ENCODE results near the gene ATR. TPM values are rescaled to one million over a fixed set of nuclear protein-coding genes. Genes with fewer than 3 reads are reported as not detected.
A peak's percentile ranks its signal among the peaks of the same experiment; 100 is the strongest.

ATR gene
- total and polyA plus RNA-seq, 9 of the 15 experiments (the other 6 are each of a cell fraction or from before 2014, with no cell fraction given), result 18.0 to 37.8 (median 23.2) TPM

- TF ChIP-seq NKRF (IDR thresholded peaks at IDR 0.05; ENCODE audit: borderline replicate concordance) (peak; percentile 8; the same call in 1 of the 2 replicates), SP2 (IDR thresholded peaks at IDR 0.05; ENCODE audit: extremely low read depth, low read depth, low read length, poor library complexity, severe bottlenecking) (peak; percentile 93), SRSF9 (IDR thresholded peaks at IDR 0.05; ENCODE audit: borderline replicate concordance, low read depth, low read length) (no peak), ETV6 (IDR thresholded peaks at IDR 0.05; ENCODE audit: borderline replicate concordance in 1 of 2, low read depth in 2 of 2, low read length in 1 of 2) (no peak), ETV6 (CRISPR knock-in tag; IDR thresholded peaks at IDR 0.05; ENCODE audit: borderline replicate concordance) (no peak), SRSF1 (IDR thresholded peaks at IDR 0.05; ENCODE audit: low read depth, low read length) (no peak), SAP30 (IDR thresholded peaks at IDR 0.05; ENCODE audit: borderline replicate concordance, insufficient read depth, low read depth, low read length, poor library complexity, severe bottlenecking) (no peak), HOXB6 (CRISPR knock-in tag; IDR thresholded peaks at IDR 0.05; ENCODE audit: borderline replicate concordance) (no peak)
- TF ChIP-seq, protein P1, sequence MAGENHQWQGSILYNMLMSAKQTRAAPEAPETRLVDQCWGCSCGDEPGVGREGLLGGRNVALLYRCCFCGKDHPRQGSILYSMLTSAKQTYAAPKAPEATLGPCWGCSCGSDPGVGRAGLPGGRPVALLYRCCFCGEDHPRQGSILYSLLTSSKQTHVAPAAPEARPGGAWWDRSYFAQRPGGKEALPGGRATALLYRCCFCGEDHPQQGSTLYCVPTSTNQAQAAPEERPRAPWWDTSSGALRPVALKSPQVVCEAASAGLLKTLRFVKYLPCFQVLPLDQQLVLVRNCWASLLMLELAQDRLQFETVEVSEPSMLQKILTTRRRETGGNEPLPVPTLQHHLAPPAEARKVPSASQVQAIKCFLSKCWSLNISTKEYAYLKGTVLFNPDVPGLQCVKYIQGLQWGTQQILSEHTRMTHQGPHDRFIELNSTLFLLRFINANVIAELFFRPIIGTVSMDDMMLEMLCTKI (IDR thresholded peaks at IDR 0.05; ENCODE audit: partially characterized antibody), result no peak
- TF ChIP-seq, protein P2, sequence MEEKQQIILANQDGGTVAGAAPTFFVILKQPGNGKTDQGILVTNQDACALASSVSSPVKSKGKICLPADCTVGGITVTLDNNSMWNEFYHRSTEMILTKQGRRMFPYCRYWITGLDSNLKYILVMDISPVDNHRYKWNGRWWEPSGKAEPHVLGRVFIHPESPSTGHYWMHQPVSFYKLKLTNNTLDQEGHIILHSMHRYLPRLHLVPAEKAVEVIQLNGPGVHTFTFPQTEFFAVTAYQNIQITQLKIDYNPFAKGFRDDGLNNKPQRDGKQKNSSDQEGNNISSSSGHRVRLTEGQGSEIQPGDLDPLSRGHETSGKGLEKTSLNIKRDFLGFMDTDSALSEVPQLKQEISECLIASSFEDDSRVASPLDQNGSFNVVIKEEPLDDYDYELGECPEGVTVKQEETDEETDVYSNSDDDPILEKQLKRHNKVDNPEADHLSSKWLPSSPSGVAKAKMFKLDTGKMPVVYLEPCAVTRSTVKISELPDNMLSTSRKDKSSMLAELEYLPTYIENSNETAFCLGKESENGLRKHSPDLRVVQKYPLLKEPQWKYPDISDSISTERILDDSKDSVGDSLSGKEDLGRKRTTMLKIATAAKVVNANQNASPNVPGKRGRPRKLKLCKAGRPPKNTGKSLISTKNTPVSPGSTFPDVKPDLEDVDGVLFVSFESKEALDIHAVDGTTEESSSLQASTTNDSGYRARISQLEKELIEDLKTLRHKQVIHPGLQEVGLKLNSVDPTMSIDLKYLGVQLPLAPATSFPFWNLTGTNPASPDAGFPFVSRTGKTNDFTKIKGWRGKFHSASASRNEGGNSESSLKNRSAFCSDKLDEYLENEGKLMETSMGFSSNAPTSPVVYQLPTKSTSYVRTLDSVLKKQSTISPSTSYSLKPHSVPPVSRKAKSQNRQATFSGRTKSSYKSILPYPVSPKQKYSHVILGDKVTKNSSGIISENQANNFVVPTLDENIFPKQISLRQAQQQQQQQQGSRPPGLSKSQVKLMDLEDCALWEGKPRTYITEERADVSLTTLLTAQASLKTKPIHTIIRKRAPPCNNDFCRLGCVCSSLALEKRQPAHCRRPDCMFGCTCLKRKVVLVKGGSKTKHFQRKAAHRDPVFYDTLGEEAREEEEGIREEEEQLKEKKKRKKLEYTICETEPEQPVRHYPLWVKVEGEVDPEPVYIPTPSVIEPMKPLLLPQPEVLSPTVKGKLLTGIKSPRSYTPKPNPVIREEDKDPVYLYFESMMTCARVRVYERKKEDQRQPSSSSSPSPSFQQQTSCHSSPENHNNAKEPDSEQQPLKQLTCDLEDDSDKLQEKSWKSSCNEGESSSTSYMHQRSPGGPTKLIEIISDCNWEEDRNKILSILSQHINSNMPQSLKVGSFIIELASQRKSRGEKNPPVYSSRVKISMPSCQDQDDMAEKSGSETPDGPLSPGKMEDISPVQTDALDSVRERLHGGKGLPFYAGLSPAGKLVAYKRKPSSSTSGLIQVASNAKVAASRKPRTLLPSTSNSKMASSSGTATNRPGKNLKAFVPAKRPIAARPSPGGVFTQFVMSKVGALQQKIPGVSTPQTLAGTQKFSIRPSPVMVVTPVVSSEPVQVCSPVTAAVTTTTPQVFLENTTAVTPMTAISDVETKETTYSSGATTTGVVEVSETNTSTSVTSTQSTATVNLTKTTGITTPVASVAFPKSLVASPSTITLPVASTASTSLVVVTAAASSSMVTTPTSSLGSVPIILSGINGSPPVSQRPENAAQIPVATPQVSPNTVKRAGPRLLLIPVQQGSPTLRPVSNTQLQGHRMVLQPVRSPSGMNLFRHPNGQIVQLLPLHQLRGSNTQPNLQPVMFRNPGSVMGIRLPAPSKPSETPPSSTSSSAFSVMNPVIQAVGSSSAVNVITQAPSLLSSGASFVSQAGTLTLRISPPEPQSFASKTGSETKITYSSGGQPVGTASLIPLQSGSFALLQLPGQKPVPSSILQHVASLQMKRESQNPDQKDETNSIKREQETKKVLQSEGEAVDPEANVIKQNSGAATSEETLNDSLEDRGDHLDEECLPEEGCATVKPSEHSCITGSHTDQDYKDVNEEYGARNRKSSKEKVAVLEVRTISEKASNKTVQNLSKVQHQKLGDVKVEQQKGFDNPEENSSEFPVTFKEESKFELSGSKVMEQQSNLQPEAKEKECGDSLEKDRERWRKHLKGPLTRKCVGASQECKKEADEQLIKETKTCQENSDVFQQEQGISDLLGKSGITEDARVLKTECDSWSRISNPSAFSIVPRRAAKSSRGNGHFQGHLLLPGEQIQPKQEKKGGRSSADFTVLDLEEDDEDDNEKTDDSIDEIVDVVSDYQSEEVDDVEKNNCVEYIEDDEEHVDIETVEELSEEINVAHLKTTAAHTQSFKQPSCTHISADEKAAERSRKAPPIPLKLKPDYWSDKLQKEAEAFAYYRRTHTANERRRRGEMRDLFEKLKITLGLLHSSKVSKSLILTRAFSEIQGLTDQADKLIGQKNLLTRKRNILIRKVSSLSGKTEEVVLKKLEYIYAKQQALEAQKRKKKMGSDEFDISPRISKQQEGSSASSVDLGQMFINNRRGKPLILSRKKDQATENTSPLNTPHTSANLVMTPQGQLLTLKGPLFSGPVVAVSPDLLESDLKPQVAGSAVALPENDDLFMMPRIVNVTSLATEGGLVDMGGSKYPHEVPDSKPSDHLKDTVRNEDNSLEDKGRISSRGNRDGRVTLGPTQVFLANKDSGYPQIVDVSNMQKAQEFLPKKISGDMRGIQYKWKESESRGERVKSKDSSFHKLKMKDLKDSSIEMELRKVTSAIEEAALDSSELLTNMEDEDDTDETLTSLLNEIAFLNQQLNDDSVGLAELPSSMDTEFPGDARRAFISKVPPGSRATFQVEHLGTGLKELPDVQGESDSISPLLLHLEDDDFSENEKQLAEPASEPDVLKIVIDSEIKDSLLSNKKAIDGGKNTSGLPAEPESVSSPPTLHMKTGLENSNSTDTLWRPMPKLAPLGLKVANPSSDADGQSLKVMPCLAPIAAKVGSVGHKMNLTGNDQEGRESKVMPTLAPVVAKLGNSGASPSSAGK (IDR thresholded peaks at IDR 0.05), result 0 out of 2 replicates have a peak, but pooled peaks have one; percentile 17
Observed at GRCh38 chr3:142447852-142448823, 130.4 kb downstream of the ATR start, which contains the start of gene XRN1 (continued).
